Large intestine (tissue), 12 donors: ENCODE results near the gene SYS1. TPM values are rescaled to one million over a fixed set of nuclear protein-coding genes. Genes with fewer than 3 reads are reported as not detected.

Source experiments
- DNase-seq, 2 donors: peaks; one replicate each; pipeline versions ENCODE4 v3.0.0 to v3.0.0-alpha.2; 2013
- H3K27ac ChIP-seq: one replicate; pipeline ENCODE4 v1.5.1; 2013; ENCODE audit warnings: low read length
- H3K27me3 ChIP-seq: 2 replicates; pipeline ENCODE4 v1.6.1; 2013; ENCODE audit warnings: low read length; ENCODE audit not compliant: control insufficient read depth, insufficient read depth
- H3K36me3 ChIP-seq: 2 replicates; pipeline ENCODE4 v1.6.1; 2013; ENCODE audit warnings: low read length; ENCODE audit not compliant: control insufficient read depth, insufficient read depth
- H3K4me1 ChIP-seq: one replicate; pipeline ENCODE4 v1.6.1; 2013; ENCODE audit warnings: low read length; ENCODE audit not compliant: control insufficient read depth, insufficient read depth
- H3K4me3 ChIP-seq: one replicate; pipeline ENCODE4 v1.5.1; 2013; ENCODE audit warnings: low read length
- H3K9me3 ChIP-seq: one replicate; pipeline ENCODE4 v1.6.1; 2013; ENCODE audit warnings: mild to moderate bottlenecking, low read depth, low read length, moderate library complexity; ENCODE audit not compliant: control insufficient read depth
- WGBS: methylation state at CpG from one replicate; pipeline ENCODE4 v1.1.5; 2013; ENCODE audit warnings: low lambda C conversion rate; ENCODE audit not compliant: insufficient coverage; 5-methylcytosine and 5-hydroxymethylcytosine counted together
- long read RNA-seq, 11 donors: transcript quantifications; one replicate each; lab custom pipeline, GENCODE V29; 2026
- polyA plus RNA-seq: library from polyadenylated mRNA; unstranded; fragments of 120-200 nt; gene quantifications from one replicate; pipeline ENCODE4 v1.2.1, GENCODE V29; 2013

The SYS1 gene
- 31.7 TPM for polyA plus RNA-seq
- long read RNA-seq, donor 1, transcript SYS1-201 (4 exons, 2,862 nt), result major isoform, 9 of 11 reads
- long read RNA-seq, donor 1, partial matches to known transcripts, result 0 of 11 reads
- long read RNA-seq, donor 1, other reads (novel, unspliced or antisense), result 0 of 11 reads
- long read RNA-seq, donor 2, transcript SYS1-205 (3 exons, 433 nt), result minor isoform, 5 of 23 reads
- long read RNA-seq, donor 2, transcript SYS1-201 (4 exons, 2,862 nt), result major isoform, 17 of 23 reads
- long read RNA-seq, donor 2, partial matches to known transcripts, result 0 of 23 reads
- long read RNA-seq, donor 2, other reads (novel, unspliced or antisense), result 0 of 23 reads
- long read RNA-seq, donor 3, transcript SYS1-201 (4 exons, 2,862 nt), result major isoform, 35 of 38 reads
- long read RNA-seq, donor 3, partial matches to known transcripts, result 0 of 38 reads
- long read RNA-seq, donor 3, other reads (novel, unspliced or antisense), result 0 of 38 reads
- long read RNA-seq, donor 4, transcript SYS1-201 (4 exons, 2,862 nt), result major isoform, 6 of 7 reads
- long read RNA-seq, donor 4, partial matches to known transcripts, result 0 of 7 reads
- long read RNA-seq, donor 4, other reads (novel, unspliced or antisense), result 0 of 7 reads
- long read RNA-seq, donor 5, transcript SYS1-201 (4 exons, 2,862 nt), result major isoform, 11 of 12 reads
- long read RNA-seq, donor 5, partial matches to known transcripts, result 0 of 12 reads
- long read RNA-seq, donor 5, other reads (novel, unspliced or antisense), result 0 of 12 reads
- long read RNA-seq, donor 6, transcript SYS1-201 (4 exons, 2,862 nt), result major isoform, 21 of 25 reads
- long read RNA-seq, donor 6, partial matches to known transcripts, result 0 of 25 reads
- long read RNA-seq, donor 6, other reads (novel, unspliced or antisense), result 0 of 25 reads
- long read RNA-seq, donor 7, transcript SYS1-201 (4 exons, 2,862 nt), result major isoform, 7 of 7 reads
- long read RNA-seq, donor 7, partial matches to known transcripts, result 0 of 7 reads
- long read RNA-seq, donor 7, other reads (novel, unspliced or antisense), result 0 of 7 reads
- long read RNA-seq, donor 8, transcript SYS1-205 (3 exons, 433 nt), result minor isoform, 6 of 26 reads
- long read RNA-seq, donor 8, transcript SYS1-201 (4 exons, 2,862 nt), result major isoform, 20 of 26 reads
- long read RNA-seq, donor 8, partial matches to known transcripts, result 0 of 26 reads
- long read RNA-seq, donor 8, other reads (novel, unspliced or antisense), result 0 of 26 reads
- long read RNA-seq, donor 9, transcript SYS1-201 (4 exons, 2,862 nt), result major isoform, 23 of 25 reads
- long read RNA-seq, donor 9, partial matches to known transcripts, result 0 of 25 reads
- long read RNA-seq, donor 9, other reads (novel, unspliced or antisense), result 0 of 25 reads
- long read RNA-seq, donor 10, transcript SYS1-201 (4 exons, 2,862 nt), result major isoform, 15 of 39 reads
- long read RNA-seq, donor 10, partial matches to known transcripts, result 20 of 39 reads
- long read RNA-seq, donor 10, other reads (novel, unspliced or antisense), result 0 of 39 reads
- long read RNA-seq, donor 11, transcript SYS1-201 (4 exons, 2,862 nt), result major isoform, 16 of 19 reads
- long read RNA-seq, donor 11, partial matches to known transcripts, result 0 of 19 reads
- long read RNA-seq, donor 11, other reads (novel, unspliced or antisense), result 0 of 19 reads

GRCh38 chr20:45362804-45363610, at the start of gene SYS1:
SYS1 (plus strand) TSS chr20:45363156; CDS start chr20:45363532, 376 bp downstream.
- H3K27ac ChIP-seq, result peak within 1 kb of the TSS; percentile 96
- H3K9me3 ChIP-seq, result no peaks in the 10 kb centered on the region
- H3K4me3 ChIP-seq, result peak within 1 kb of the TSS; percentile 83
- peaks cover 26% of the 10 kb centered on the region for H3K36me3 ChIP-seq
- peak; percentile 99 for DNase-seq
- no CpG with 5 or more reads among the region's 55 CpGs for WGBS
- H3K4me1 ChIP-seq, result peaks cover 19% of the 10 kb centered on the region
- H3K27me3 ChIP-seq, result no peaks in the 10 kb centered on the region

DNA sequence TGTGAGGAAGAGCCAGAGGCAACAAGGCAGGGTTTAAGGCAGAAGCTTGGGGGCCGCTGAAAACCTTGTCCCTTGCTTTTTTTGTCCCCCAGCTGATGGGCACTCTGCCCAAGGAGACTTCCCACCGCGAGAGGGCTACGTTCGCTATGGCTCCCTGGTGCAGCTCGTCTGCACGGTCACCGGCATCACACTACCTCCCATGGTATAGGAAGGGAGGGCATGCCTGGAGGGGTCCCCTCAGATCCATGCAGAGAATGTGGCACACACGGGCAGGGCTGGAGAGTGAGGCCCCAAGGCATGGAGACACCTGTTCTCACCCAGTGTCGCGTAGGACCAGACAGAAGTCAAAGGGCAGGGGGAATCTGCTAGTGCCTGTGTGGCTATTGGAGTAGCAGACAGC, 49.0 kb upstream of the SYS1 start:
- no peaks in the 10 kb centered on the region for H3K4me1 ChIP-seq
- no peaks in the 10 kb centered on the region for H3K36me3 ChIP-seq
- H3K9me3 ChIP-seq, result peaks cover 8% of the 10 kb centered on the region
- WGBS, result no CpG with 5 or more reads among the region's 11 CpGs
- no peak overlapping the region for H3K4me3 ChIP-seq
- H3K27me3 ChIP-seq, result peaks cover 82% of the 10 kb centered on the region
- H3K27ac ChIP-seq, result no peak overlapping the region
- no peak for DNase-seq

DNA sequence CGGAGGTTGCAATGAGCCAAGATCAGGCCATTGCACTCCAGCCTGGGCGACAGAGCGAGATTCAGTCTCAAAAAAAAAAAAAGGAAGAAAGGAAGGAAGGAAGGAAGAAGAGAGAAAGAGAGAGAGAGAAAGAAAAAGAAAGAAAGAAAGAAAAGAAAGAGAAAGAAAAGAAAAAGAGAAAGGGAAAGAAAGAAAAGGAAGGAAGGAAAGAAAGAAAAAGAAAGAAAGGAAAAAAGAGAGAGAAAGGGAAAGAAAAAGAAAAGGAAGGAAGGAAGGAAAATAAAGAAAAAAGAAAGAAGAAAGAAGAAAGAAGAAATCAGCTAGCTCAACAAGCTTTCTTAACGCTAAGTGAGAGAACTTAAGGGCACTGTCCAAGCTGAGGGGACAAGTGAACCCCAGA, 47.3 kb upstream of the SYS1 start:
- no peak overlapping the region for H3K4me3 ChIP-seq
- no peak for DNase-seq
- no peaks in the 10 kb centered on the region for H3K36me3 ChIP-seq
- H3K4me1 ChIP-seq, result peaks cover 3% of the 10 kb centered on the region
- WGBS, result 95% methylated on average over 4 of the region's 4 CpGs
- H3K27me3 ChIP-seq, result peaks cover 74% of the 10 kb centered on the region
- H3K9me3 ChIP-seq, result peaks cover 8% of the 10 kb centered on the region
- H3K27ac ChIP-seq, result no peak overlapping the region

- H3K9me3 ChIP-seq, result peaks cover 8% of the 10 kb centered on the region
- no CpG with 5 or more reads among the region's 71 CpGs for WGBS
- H3K4me3 ChIP-seq, result no peak overlapping the region
- no peak overlapping the region for H3K27ac ChIP-seq
- no peak for DNase-seq
- H3K4me1 ChIP-seq, result peaks cover 3% of the 10 kb centered on the region
- no peaks in the 10 kb centered on the region for H3K36me3 ChIP-seq
- peaks cover 66% of the 10 kb centered on the region for H3K27me3 ChIP-seq
Observed at GRCh38 chr20:45316150-45317080, 46.5 kb upstream of the SYS1 start.

DNA sequence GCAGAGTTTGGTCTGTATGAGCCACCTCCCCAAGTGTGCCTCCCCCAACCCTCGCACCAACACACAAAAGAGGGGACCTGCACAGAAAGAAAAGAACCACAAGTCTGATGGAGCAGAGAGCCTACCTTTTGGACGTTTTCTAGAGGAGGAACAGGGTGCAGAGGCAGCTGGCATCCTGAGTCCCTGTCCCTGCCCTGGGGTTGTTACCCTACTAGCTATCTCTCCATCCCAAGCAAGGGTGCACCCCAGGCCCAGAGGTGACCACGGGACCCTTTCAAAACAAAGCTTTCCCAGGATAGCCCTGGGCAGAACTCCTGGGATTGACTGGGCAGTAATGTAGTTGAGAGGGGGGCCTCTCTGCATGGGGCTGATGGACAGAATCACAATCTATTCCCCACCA, 45.1 kb upstream of the SYS1 start:
- Histone ChIP-seq H3K9me3 (peaks cover 8% of the 10 kb centered on the region), H3K27ac (no peak overlapping the region), H3K4me3 (no peak overlapping the region), H3K4me1 (peaks cover 3% of the 10 kb centered on the region), H3K27me3 (peaks cover 52% of the 10 kb centered on the region), H3K36me3 (no peaks in the 10 kb centered on the region)
- WGBS, result no CpG with 5 or more reads among the region's 3 CpGs
- DNase-seq, result no peak

DNA sequence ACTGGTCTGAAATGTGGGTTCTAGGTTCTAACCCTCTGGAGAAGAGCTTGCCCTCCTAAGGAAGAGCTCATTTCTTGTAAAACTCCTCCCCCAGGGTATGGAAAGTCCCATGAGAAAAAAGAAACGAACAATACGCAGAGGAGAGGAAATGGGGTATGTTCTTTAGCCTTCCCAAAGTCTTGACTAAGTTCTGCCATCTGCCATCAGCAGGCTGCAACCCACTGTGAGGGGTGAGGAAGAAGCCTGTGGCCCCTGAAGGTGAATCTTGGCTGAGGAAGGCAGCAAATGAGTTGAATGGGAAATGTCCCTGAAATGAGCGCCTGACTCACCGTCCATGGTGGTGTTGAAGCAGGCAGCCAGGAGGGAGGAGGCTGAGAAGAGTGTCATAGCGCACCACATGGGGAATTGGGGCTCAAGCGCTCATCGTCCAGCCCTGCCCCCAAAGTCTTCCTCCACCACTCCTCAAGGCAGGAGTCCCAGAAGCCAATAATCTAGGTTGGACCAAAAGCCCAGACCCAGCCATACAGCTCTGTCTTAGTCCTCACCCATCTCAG, 44.5 kb upstream of the SYS1 start:
- H3K27me3 ChIP-seq, result peaks cover 46% of the 10 kb centered on the region
- no CpG with 5 or more reads among the region's 7 CpGs for WGBS
- no peak overlapping the region for H3K27ac ChIP-seq
- no peaks in the 10 kb centered on the region for H3K36me3 ChIP-seq
- DNase-seq, result no peak
- peaks cover 6% of the 10 kb centered on the region for H3K9me3 ChIP-seq
- peaks cover 3% of the 10 kb centered on the region for H3K4me1 ChIP-seq
- no peak overlapping the region for H3K4me3 ChIP-seq

GRCh38 chr20:45318948-45319347, 44.0 kb upstream of the SYS1 start:
- peaks cover 42% of the 10 kb centered on the region for H3K27me3 ChIP-seq
- no peak overlapping the region for H3K27ac ChIP-seq
- H3K9me3 ChIP-seq, result peaks cover 6% of the 10 kb centered on the region
- no CpG with 5 or more reads among the region's 2 CpGs for WGBS
- DNase-seq, result no peak
- H3K36me3 ChIP-seq, result no peaks in the 10 kb centered on the region
- peaks cover 3% of the 10 kb centered on the region for H3K4me1 ChIP-seq
- H3K4me3 ChIP-seq, result no peak overlapping the region

DNA sequence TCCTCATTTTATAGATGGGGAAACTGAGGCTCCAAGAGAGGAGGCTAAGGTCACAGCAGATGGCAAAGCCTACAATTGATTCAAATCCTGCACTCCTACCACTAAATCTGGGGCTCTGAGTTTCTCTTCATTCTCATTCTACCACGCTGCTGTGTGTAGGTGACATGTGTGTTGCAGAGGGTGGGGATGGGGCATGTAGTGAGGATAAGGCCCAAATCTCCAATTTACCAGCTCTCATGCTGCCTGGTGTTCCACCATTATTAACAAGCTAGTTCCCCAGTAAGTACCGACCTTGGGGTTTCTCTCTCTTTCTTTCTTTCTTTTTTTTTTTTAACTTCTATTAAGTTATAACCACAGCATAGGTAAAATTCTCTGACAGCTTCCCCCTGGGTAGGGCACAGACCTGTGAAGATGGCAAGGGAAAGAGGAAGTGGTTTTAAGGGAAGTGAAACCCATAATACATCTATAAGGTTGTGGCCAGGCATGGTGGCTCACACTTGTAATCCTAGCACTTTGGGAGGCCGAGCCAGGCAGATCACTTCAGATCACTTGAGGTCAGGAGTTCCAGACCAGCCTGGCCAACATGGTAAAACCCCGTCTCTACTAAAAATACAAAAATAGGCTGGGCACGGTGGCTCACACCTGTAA, 41.9 kb upstream of the SYS1 start:
- WGBS, result 100% methylated on average over 1 of the region's 5 CpGs
- H3K27ac ChIP-seq, result no peak overlapping the region
- no peak overlapping the region for H3K4me3 ChIP-seq
- peaks cover 30% of the 10 kb centered on the region for H3K27me3 ChIP-seq
- peaks cover 13% of the 10 kb centered on the region for H3K36me3 ChIP-seq
- DNase-seq, result no peak
- H3K4me1 ChIP-seq, result peaks cover 3% of the 10 kb centered on the region
- H3K9me3 ChIP-seq, result peaks cover 6% of the 10 kb centered on the region
